Measurements from ENCODE around the gene TARDBP. TPM values are rescaled to one million over a fixed set of nuclear protein-coding genes. Genes with fewer than 3 reads are reported as not detected.

The TARDBP gene
- polyA plus RNA-seq, 1 donor = 200 TPM

DNA sequence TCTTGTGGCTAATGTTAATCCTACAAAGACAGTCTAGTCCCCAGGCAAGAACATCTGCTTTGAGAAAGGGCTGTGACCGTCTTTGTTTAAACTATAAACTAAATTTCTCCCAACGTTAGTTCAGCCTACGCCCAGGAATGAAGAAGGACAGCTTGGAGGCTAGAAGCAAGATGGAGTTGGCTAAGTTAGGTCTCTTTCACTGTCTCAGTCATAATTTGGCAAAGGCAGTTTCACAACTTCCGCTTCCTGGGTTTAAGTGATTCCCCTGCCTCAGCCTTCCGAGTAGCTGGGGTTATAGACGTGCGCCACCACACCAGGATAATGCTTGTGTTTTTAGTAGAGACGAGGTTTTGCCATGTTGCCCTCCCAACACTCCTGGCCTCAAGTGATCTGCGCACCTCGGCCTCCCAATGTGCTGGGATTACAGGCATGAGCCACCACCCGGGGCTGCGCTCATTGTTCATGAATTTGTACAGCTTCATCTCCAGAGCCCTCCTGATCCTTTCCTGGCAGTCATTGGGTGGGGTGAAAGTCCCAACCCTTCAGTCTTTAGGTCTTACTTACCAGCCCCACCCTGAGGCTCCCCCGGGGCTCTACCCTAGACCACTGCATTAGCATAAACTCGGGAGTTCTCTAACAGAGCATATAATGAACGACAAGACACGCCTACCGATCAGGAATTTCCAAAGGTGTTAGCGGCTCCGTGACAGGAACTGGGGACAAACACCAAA is 39.5 kb downstream of the TARDBP start:
- no peak for DNase-seq
- peaks cover 5% of the 10 kb centered on the region for H3K4me1 ChIP-seq (ENCODE audit: control insufficient read depth, insufficient read depth, low read length)
- no CpG with 5 or more reads among the region's 19 CpGs for WGBS (ENCODE audit: insufficient coverage, low lambda C conversion rate)

GRCh38 chr1:11052839-11053757 is 40.6 kb downstream of the TARDBP start:
- Histone ChIP-seq H3K36me3 (ENCODE audit: control insufficient read depth, insufficient read depth, low read length) (peaks cover 19% of the 10 kb centered on the region), H3K27ac (ENCODE audit: low read length) (no peak overlapping the region), H3K9me3 (ENCODE audit: control insufficient read depth, low read depth, low read length) (no peaks in the 10 kb centered on the region), H3K4me1 (ENCODE audit: control insufficient read depth, insufficient read depth, low read length) (peaks cover 5% of the 10 kb centered on the region), H3K27me3 (ENCODE audit: control insufficient read depth, insufficient read depth, low read length) (peaks cover 13% of the 10 kb centered on the region), H3K4me3 (ENCODE audit: low read length) (no peak overlapping the region)
- WGBS (ENCODE audit: insufficient coverage, low lambda C conversion rate) = no CpG with 5 or more reads among the region's 29 CpGs
- peak in 1 of 2 donors; percentile 11 for DNase-seq

More for the DNA sequence above, 39.5 kb downstream of the TARDBP start:
- peaks cover 13% of the 10 kb centered on the region for H3K27me3 ChIP-seq (ENCODE audit: control insufficient read depth, insufficient read depth, low read length)
- H3K9me3 ChIP-seq (ENCODE audit: control insufficient read depth, low read depth, low read length) = no peaks in the 10 kb centered on the region
- peaks cover 14% of the 10 kb centered on the region for H3K36me3 ChIP-seq (ENCODE audit: control insufficient read depth, insufficient read depth, low read length)
- no peak overlapping the region for H3K4me3 ChIP-seq (ENCODE audit: low read length)
- no peak overlapping the region for H3K27ac ChIP-seq (ENCODE audit: low read length)

GRCh38 chr1:11053758-11054137 is 41.3 kb downstream of the TARDBP start:
- DNase-seq = peak in 1 of 2 donors; percentile 11
- peaks cover 13% of the 10 kb centered on the region for H3K27me3 ChIP-seq (ENCODE audit: control insufficient read depth, insufficient read depth, low read length)
- WGBS (ENCODE audit: insufficient coverage, low lambda C conversion rate) = no CpG with 5 or more reads among the region's 10 CpGs
- no peaks in the 10 kb centered on the region for H3K9me3 ChIP-seq (ENCODE audit: control insufficient read depth, low read depth, low read length)
- H3K36me3 ChIP-seq (ENCODE audit: control insufficient read depth, insufficient read depth, low read length) = peaks cover 19% of the 10 kb centered on the region
- peaks cover 6% of the 10 kb centered on the region for H3K4me1 ChIP-seq (ENCODE audit: control insufficient read depth, insufficient read depth, low read length)
- H3K27ac ChIP-seq (ENCODE audit: low read length) = no peak overlapping the region
- H3K4me3 ChIP-seq (ENCODE audit: low read length) = no peak overlapping the region

- no CpG with 5 or more reads among the region's 7 CpGs for WGBS (ENCODE audit: insufficient coverage, low lambda C conversion rate)
These were observed 41.7 kb downstream of the TARDBP start for GRCh38 chr1:11054181-11054580.

GRCh38 chr1:11054666-11055065 is 42.2 kb downstream of the TARDBP start:
- no peak overlapping the region for H3K27ac ChIP-seq (ENCODE audit: low read length)
- H3K9me3 ChIP-seq (ENCODE audit: control insufficient read depth, low read depth, low read length) = no peaks in the 10 kb centered on the region
- H3K4me1 ChIP-seq (ENCODE audit: control insufficient read depth, insufficient read depth, low read length) = peaks cover 10% of the 10 kb centered on the region
- no peak overlapping the region for H3K4me3 ChIP-seq (ENCODE audit: low read length)
- peaks cover 19% of the 10 kb centered on the region for H3K36me3 ChIP-seq (ENCODE audit: control insufficient read depth, insufficient read depth, low read length)
- WGBS (ENCODE audit: insufficient coverage, low lambda C conversion rate) = no CpG with 5 or more reads among the region's 22 CpGs
- no peak for DNase-seq
- H3K27me3 ChIP-seq (ENCODE audit: control insufficient read depth, insufficient read depth, low read length) = peaks cover 13% of the 10 kb centered on the region

More at GRCh38 chr1:11054181-11054580, 41.7 kb downstream of the TARDBP start:
- Histone ChIP-seq H3K9me3 (ENCODE audit: control insufficient read depth, low read depth, low read length) (no peaks in the 10 kb centered on the region), H3K27ac (ENCODE audit: low read length) (no peak overlapping the region), H3K4me1 (ENCODE audit: control insufficient read depth, insufficient read depth, low read length) (peaks cover 10% of the 10 kb centered on the region), H3K4me3 (ENCODE audit: low read length) (no peak overlapping the region), H3K27me3 (ENCODE audit: control insufficient read depth, insufficient read depth, low read length) (peaks cover 13% of the 10 kb centered on the region), H3K36me3 (ENCODE audit: control insufficient read depth, insufficient read depth, low read length) (peaks cover 19% of the 10 kb centered on the region)
- DNase-seq = no peak

DNA sequence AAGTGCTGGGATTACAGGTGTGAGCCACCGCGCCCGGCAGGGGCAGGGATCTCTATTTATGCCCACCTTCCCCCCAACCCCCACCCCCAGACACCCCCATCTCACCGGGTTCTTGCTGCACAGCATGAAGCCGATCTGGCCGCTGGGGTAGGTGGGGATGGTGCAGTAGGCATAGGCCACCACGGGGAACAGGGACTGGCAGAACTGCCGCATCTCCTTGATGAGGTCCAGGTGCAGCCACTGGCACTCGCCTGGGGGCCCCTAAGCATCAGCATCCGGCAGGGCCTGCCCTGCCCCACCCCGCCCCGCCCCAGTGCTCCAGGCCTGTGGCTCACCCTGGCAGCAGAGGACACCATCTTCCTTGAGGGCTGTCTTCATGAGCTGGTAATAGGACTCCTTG is 43.2 kb downstream of the TARDBP start:
- Histone ChIP-seq H3K4me3 (ENCODE audit: low read length) (no peak overlapping the region), H3K4me1 (ENCODE audit: control insufficient read depth, insufficient read depth, low read length) (peaks cover 10% of the 10 kb centered on the region), H3K27me3 (ENCODE audit: control insufficient read depth, insufficient read depth, low read length) (peaks cover 13% of the 10 kb centered on the region), H3K36me3 (ENCODE audit: control insufficient read depth, insufficient read depth, low read length) (peaks cover 19% of the 10 kb centered on the region), H3K9me3 (ENCODE audit: control insufficient read depth, low read depth, low read length) (no peaks in the 10 kb centered on the region), H3K27ac (ENCODE audit: low read length) (no peak overlapping the region)
- no peak for DNase-seq
- WGBS (ENCODE audit: insufficient coverage, low lambda C conversion rate) = no CpG with 5 or more reads among the region's 12 CpGs

DNA sequence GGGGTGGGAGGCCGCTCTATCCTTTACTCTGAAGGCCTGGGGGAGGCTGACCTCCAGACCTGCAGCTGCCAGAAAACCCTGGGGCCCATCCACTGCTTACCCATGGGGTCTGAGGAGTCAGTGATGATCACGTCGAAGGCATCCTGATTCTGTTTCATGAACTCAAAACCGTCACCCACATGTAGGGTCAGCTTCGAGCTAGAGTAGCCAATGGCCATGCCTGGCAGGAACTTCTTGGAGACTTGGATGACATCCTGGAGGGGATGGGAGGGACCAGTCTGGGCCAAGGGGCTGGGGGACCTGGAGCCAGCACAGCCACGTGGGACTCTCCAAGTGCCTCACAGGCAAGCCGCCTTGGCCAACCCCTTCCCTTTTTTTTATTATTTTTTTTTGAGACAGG is 44.0 kb downstream of the TARDBP start:
- WGBS (ENCODE audit: insufficient coverage, low lambda C conversion rate) = 100% methylated on average over 1 of the region's 7 CpGs
- no peak overlapping the region for H3K27ac ChIP-seq (ENCODE audit: low read length)
- peaks cover 13% of the 10 kb centered on the region for H3K4me1 ChIP-seq (ENCODE audit: control insufficient read depth, insufficient read depth, low read length)
- no peak overlapping the region for H3K4me3 ChIP-seq (ENCODE audit: low read length)
- peaks cover 19% of the 10 kb centered on the region for H3K36me3 ChIP-seq (ENCODE audit: control insufficient read depth, insufficient read depth, low read length)
- peaks cover 13% of the 10 kb centered on the region for H3K27me3 ChIP-seq (ENCODE audit: control insufficient read depth, insufficient read depth, low read length)
- no peak for DNase-seq
- H3K9me3 ChIP-seq (ENCODE audit: control insufficient read depth, low read depth, low read length) = no peaks in the 10 kb centered on the region

GRCh38 chr1:11057477-11057876 is 45.0 kb downstream of the TARDBP start:
- no peak for DNase-seq
- peaks cover 13% of the 10 kb centered on the region for H3K4me1 ChIP-seq (ENCODE audit: control insufficient read depth, insufficient read depth, low read length)
- peaks cover 19% of the 10 kb centered on the region for H3K36me3 ChIP-seq (ENCODE audit: control insufficient read depth, insufficient read depth, low read length)
- H3K9me3 ChIP-seq (ENCODE audit: control insufficient read depth, low read depth, low read length) = no peaks in the 10 kb centered on the region
- 90% methylated on average over 2 of the region's 8 CpGs for WGBS (ENCODE audit: insufficient coverage, low lambda C conversion rate)
- peaks cover 8% of the 10 kb centered on the region for H3K27me3 ChIP-seq (ENCODE audit: control insufficient read depth, insufficient read depth, low read length)
- no peak overlapping the region for H3K4me3 ChIP-seq (ENCODE audit: low read length)
- H3K27ac ChIP-seq (ENCODE audit: low read length) = no peak overlapping the region

DNA sequence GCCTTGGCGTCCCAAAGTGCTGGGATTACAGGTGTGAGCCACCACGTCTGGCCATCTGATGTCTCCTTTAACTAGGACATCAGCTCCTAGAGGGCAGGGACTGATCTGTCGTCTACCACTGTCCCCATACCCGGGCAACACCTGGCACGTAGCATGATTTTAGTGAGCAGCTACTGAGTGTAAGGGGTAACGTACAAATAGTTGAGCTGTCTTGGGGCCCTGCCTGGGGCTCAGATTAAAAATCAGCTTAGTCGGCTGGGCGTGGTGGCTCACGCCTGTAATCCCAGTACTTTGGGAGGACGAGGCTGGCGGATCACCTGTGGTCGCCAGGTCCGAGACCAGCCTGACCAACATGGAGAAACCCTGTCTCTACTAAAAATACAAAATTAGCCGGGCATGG is 45.6 kb downstream of the TARDBP start:
- Histone ChIP-seq H3K9me3 (ENCODE audit: control insufficient read depth, low read depth, low read length) (no peaks in the 10 kb centered on the region), H3K36me3 (ENCODE audit: control insufficient read depth, insufficient read depth, low read length) (peaks cover 21% of the 10 kb centered on the region), H3K27ac (ENCODE audit: low read length) (no peak overlapping the region), H3K4me1 (ENCODE audit: control insufficient read depth, insufficient read depth, low read length) (peaks cover 10% of the 10 kb centered on the region), H3K4me3 (ENCODE audit: low read length) (no peak overlapping the region), H3K27me3 (ENCODE audit: control insufficient read depth, insufficient read depth, low read length) (peaks cover 2% of the 10 kb centered on the region)
- DNase-seq = no peak
- WGBS (ENCODE audit: insufficient coverage, low lambda C conversion rate) = no CpG with 5 or more reads among the region's 14 CpGs

GRCh38 chr1:11058595-11059154 is 46.2 kb downstream of the TARDBP start:
- H3K4me1 ChIP-seq (ENCODE audit: control insufficient read depth, insufficient read depth, low read length) = peaks cover 8% of the 10 kb centered on the region
- H3K27ac ChIP-seq (ENCODE audit: low read length) = no peak overlapping the region
- peaks cover 24% of the 10 kb centered on the region for H3K36me3 ChIP-seq (ENCODE audit: control insufficient read depth, insufficient read depth, low read length)
- H3K9me3 ChIP-seq (ENCODE audit: control insufficient read depth, low read depth, low read length) = no peaks in the 10 kb centered on the region
- DNase-seq = peak in 1 of 2 donors; percentile 22
- peak overlapping the region; percentile 62 for H3K4me3 ChIP-seq (ENCODE audit: low read length)
- H3K27me3 ChIP-seq (ENCODE audit: control insufficient read depth, insufficient read depth, low read length) = no peaks in the 10 kb centered on the region
- no CpG with 5 or more reads among the region's 28 CpGs for WGBS (ENCODE audit: insufficient coverage, low lambda C conversion rate)

All from large intestine (tissue), 3 donors.